Umbilical cord (tissue), 2 donors: ENCODE measurements around the gene ZFAND6. TPM values are rescaled to one million over a fixed set of nuclear protein-coding genes. Genes with fewer than 3 reads are reported as not detected.

Source experiments
- DNase-seq: peaks from one replicate; pipeline ENCODE4 v3.0.0-alpha.2; 2015; ENCODE audit warnings: low spot score
- total RNA-seq: library from RNA; depleted of rRNA; stranded (reverse); fragments of >200 nt; gene quantifications from one replicate; pipeline ENCODE4 v1.2.3, GENCODE V29; 2014; ENCODE audit warnings: low replicate concordance; ENCODE audit not compliant: insufficient read depth

Gene ZFAND6
- total RNA-seq, 1 donor from 2014 or later, result 180 TPM

DNA sequence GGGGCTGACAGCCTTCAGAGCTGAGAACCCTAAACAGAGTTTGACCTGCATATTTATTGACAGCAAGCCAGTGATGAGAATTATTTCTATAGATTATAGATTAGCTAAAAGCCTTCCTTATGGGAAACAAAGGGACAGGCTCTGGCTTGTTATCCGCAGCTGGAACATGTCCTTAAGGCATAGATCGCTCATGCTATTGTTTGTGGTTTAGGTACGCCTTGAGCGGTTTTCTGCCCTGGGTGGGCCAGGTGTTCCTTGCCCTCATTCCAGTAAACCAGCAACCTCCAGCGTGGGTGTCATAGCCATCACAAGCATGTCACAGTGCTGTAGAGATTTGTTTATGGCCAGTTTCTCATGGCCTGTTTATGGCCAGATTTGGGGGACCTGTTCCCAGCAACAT is 83.2 kb downstream of the ZFAND6 start:
- no peak for DNase-seq

DNA sequence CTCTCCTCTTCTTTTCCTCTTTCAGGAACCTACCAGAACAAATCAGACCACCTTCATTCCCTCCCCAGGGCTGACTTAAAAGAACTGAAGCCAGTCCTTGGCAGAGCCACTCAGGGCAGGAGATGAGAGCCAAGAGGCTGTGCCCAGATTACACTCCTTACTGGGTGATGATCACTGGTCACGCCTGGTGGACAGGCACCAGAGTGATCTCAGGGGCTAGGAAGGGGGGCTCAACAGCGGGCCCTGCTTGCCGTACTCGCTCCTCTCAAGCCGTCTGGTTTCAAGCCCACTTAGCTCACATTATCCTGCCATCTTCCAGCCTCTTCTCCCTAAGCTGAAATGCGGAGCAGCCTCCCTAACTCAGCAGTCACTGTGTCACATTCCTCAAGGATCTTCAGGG is 91.7 kb downstream of the ZFAND6 start:
- no peak for DNase-seq

DNA sequence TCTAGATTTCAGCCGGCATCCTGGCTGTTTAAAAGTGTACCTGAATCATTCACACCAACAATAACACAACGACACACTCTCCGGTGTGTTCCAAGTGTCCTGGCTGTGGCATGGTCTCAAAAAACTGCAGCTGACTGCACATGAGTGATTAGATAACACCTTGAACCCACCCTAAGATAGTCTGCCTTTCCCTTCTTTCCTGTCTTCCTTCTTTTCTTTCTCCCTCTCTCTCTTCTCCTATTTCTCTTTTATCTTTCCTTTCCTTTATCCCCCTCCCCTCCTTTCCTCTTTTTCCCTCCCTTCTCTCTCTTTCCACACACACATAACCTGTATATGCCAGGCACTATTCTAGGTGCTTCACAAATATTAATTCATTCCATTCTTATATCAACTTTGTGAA is 92.1 kb downstream of the ZFAND6 start:
- DNase-seq, result no peak

DNA sequence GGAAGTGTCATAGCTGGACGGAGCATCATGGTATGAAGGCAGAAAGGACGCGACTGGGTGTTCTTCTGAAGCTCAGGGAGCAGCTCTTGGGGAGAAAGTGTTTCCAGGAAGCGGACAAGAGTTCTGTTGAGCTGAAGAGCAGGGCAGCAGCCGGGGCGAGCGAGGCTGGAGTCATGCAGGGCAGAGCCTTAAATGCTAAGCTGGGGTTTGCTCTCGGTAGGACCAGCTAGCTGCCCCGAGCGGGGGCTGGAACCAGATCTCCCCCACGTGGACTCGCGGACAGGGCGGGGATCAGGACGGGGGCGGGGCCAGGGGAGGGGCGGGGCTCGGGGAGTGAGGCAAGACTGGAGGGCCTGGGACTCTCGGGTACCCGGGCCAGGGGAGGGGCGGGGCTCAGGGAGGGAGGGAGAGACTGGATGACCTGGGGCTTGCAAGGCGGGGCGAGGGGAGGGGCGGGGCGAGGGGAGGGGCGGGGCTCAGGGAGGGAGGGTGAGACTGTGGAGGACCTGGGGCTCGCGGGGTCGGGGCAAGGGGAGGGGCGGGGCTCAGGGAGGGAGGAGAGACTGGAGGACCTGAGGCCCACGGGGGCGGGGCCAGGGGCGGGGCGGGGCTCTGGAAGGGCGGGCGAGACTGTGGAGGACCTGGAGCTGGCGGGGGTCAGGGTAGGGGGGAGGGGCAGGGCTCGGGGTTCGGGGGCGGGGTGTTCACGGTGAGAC is 92.9 kb downstream of the ZFAND6 start:
- DNase-seq, result peak; percentile 97

DNA sequence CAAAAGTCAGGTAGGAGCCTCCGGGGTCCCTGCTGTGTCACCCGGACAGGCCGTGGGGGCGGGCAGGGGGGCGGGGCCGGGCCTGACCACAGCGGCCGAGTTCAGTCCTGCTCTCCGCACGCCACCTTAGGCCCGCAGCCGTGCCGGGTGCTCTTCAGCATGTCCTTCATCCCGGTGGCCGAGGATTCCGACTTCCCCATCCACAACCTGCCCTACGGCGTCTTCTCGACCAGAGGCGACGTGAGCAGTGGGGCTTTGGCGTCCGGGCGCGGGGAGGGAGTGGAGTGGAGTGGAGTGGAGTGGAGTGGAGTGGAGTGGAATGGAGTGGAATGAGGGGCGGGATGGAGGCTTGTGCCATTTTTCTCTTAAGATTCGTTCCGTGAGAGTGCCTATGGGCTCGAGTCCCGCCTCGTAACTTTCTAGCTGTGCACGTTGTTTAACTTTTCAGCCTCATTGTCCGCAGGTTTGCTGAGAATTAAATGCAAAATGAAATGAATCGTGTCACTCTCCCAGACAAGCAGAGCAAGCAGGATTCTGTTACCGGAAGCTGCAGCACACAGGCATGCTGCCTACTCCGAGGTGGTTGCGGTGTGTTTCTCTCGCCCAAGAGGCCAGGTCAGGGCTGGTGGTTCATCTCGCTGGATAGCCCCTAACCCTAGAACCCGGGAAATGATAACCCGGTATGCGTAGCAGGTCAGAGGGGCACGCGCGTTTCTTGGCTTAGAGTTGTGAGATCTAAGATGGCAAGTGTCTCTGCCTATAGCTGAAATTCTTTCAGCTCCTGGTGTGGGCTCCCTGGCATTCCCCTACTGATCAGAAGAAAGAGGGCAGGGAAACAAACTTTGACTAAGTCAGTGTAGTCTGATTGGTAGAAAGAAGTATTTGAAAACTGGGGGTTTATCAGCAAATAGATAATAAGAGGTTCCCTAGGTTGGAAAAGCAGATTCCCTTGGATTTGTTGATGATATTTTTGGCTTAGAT is 93.7 kb downstream of the ZFAND6 start, which contains the start of gene FAH:
TSS of gene FAH (plus strand) at position 104 of the 981 bp plus-strand sequence. CDS start at position 160, 56 bp downstream.
- DNase-seq, result peak; percentile 70

DNA sequence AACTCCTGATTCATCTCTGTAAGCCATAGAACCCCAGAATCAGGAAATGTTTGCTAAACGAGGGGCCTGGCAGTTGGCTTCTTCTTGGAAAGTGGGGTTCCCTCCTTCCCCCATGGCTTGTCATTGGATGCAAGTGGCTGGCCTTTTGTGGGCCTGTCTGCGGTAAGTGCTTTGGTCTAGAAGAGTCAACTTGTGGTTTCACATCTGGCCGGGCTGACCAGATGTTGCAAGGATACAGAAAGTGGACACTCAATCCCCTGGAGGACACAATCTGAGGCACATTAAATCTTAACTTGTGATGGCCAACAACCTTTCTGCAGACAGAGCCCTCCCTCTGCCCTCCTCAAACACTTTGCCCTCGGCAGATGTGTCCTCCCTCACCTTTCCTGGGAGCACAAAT is 94.4 kb downstream of the ZFAND6 start:
- no peak for DNase-seq

DNA sequence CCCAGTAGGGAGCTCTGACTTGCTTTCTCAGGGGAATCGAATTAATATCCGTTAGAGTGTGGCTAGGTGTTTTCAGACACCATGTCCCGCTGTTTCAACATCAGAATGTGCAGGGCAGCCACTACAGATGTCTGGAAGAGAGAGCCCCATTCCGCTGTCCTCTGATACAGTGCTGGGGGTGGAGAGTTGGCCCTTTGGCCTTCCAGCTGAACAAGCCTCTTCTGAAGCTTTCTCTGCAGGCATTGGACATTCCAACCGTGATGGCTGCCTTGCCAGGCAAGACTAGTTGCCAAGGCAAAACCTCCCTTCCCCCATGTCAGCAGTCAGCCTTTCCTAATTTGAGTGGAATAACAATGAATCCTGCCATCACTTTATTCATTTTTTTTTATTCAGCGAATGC is 94.9 kb downstream of the ZFAND6 start:
- no peak for DNase-seq

DNA sequence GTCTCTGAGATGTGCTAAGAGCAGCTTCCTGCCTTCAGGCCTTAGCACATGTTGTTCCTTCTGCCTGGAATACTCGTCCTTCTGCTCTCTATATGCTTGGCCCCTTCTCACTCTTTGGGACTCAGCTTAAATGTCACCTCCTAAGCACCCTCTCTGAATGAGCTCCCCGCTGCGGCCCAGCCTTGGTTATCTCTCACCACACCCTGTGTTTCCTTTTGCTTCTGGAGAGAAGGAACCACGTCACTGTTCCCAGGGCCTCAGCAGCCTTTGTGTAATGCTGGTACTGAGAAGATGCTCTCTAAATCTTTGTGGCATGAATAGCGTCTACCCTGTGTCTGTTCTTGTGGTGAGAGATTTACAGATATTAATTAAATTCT is 95.5 kb downstream of the ZFAND6 start:
- no peak for DNase-seq

DNA sequence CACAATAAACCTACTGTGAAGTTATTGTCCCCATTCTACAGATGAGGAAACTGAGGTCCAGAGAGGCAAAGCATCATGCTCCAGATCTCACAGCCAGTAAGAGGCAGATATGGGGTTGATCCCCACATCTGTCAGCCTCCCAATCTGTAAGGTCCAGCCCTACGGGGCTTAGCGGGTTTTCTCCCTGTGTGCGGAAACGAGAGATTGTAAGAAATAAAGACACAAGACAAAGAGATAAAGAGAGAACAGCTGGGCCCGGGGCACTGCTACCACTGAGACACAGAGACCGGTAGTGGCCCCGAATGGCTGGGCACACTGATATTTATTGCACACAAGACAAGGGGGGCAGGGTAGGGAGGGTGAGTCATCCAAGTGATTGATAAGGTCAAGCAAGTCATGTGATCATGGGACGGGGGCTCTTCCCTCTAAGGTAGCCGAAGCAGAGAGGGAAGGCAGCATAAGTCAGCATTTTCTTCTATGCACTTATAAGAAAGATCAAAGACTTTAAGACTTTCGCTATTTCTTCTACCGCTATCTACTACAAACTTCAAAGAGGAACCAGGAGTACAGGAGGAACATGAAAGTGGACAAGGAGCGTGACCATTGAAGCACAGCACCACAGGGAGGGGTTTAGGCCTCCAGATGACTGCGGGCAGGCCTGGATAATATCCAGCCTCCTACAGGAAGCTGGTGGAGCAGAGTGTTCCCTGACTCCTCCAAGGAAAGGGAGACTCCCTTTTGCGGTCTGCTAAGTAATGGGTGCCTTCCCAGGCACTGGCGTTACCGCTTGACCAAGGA is 96.1 kb downstream of the ZFAND6 start:
- peak; percentile 50 for DNase-seq

DNA sequence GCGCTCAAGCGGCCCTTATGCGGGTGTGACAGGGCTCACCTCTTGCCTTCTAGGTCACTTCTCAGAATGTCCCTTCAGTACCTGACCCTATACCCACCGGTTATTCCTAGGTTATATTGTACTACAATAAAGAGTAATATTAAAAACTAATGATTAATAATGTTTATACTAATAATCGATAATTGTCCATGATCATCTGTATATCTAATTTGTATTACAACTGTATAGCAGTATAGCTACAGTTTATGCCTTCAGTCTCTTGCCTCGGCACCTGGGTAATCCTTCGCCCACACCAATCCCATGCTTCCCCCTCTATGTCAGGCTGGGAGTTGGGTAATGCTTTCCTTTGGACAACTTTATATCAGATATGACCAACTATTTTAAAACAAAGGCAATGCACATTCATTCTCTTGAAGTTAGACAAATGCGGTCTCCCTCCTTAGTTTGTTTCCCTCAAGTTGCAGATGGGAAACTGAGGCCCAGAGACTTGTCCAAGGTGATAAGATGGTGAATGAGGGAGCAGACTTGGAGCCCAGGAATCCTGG is 96.8 kb downstream of the ZFAND6 start:
- no peak for DNase-seq

DNA sequence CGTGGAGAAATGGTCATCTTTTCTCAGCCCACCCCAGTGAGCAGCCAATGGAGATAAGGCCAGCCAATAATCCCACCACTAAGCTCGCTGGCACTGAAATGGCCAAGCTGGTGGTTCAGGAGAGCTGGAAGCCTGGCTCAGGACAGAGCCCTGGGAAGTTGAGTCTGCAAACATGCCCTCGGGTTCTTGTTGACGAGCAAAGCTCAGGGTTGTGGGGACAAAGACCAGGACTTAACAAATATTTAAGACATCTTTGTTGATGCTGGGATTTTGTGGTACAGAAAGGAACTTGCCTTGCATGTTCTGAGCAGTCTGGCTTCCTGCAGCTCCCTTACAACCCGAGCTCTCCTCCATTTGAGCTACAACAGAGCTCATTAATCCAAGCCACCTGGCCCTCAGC is 97.7 kb downstream of the ZFAND6 start:
- no peak for DNase-seq

DNA sequence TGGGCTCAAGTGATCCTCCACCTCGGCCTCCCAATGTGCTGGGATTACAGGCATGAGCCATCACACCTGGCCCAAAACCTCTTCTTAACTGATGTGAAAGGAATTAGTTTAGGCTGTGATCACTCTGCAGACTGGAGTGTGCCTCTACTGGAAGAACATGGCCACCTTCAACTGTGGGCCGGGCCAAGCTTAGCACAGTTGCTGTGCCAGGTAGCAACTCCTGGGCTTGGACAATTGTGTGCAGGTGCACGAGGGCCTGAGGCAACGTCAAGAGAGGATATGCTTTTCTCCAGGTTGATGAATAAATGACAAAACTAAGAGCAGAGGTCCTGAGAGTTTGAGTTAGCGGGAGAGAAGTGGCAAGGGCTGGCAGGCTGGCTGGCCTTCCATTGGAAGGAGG is 99.8 kb downstream of the ZFAND6 start:
- no peak for DNase-seq

DNA sequence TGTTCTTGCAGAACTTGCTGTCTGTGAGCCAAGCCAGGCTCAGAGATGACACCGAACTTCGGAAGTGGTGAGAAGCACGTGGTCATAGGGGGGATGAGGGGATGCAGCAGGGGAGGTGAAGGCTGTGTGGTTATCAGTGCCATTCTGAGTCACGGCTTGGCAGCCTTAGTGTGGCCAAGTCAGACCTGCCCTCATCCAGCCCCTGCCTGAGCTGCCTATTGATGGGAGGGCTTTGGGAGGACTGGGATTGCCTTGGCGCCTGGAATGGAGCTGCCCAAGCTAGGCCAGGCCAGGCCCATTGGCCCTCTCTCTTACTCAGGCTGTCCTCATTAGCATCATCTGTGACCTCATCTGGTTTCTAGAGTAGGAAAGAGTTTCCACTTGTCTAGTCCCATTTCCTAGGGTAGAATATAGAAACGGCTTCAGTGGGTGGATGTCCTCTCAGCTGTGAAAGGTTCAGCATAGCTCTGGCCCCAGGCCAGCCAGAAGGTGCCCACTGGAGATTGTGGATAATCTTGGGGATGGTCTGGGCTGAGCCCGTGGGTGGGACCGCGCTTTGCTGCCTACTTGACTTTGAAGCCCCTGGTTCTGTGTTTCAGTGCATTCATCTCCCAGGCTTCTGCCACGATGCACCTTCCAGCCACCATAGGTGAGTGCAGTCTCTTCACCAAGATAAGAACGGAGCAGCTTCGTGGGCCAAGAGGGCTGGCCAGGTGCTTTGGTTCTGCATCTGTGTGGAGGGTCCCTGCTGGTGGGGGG is 100.5 kb downstream of the ZFAND6 start:
- DNase-seq, result no peak

DNA sequence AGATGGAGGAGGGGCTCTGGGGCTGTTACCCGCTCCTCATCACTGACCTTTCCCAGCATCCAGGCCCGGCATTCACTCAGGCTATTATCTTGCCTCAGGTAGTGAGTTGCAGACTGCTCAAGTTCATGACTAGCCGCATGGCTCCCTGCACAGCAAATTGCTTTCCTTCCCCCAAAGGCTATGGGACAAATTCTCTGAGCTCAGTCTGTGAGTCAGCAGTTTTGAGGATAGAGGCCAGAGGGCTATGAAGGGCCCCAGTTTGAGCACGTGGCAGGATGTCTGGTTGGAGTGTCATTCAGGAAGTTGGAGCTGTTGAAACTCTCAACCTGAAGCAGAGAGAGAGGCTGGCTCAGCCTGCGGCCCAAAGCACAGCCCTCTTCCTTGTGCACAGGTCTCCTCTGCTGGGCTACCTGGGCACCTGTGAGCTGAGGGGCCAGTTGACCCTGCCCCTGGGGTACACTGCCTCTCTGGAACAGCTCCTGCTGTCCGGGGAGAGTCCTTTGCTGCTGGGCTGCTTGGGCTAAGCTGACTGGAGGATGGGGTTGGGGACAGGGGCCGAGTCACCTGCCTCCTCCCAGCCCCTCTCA is 101.2 kb downstream of the ZFAND6 start:
- peak; percentile 77 for DNase-seq

DNA sequence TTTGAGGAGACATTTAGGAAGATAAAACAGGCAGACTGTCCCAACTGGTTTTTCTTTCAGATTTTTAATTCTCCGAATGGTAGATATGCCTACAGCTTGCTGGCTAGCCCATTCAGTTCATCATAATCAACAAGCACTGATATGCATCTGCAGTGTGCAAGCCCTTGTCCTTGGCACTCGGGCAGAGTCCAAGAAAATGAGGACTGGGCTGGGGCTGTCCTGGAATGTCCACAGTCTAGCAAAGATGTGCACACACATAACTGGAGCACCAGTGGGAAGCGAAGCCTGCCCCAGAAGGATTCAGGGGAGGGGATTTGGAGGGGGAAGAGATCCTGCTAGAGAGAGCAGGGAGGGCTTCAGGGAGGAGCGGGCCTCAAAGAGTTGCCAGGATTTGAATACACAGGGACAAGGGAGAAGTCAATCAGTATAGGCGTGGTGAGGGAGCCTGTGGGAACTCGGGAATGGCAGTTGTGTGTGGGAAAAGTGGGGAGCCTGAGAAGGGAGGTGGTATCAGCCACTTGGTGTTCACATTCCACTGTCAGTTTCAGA is 102.1 kb downstream of the ZFAND6 start:
- no peak for DNase-seq

DNA sequence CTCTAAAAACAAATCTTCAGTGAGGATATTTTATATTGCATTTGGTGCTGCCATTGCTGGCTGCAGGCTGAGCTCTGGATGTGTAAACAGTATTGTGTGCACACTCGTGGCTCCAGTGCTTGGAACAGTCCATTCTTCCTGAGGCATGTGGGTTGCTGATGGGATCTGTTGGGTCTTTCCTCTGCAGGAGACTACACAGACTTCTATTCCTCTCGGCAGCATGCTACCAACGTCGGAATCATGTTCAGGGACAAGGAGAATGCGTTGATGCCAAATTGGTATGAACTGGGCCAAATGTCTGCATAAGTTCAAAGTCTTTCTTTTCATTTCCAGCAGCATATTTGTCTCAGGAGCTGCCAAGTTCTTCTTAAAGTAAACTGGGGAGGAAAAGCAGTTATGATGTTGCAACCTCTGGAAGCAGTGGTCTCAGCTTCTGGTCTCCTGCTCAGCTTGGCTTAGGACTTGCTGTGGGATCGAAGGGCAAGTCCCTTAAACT is 102.6 kb downstream of the ZFAND6 start:
- DNase-seq, result peak; percentile 79

DNA sequence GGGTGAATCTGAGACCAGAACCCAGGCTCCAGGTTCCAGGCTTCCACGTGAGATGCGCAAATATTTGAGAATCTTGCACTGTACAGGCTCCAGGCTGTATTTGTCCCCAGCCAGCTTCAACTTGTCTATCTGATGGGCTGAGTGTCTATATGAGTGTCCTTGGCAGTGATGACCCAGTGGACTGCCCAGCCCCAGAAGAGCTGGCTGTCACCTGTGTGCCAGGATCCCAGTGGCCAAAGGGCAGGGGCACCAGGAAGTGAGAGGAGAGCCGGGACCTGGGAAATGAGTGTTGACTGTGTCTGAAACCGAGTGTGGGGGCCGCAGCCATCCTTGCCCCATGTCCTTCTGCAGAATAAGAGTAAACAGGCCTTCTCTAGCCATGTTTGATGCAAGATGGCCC is 103.7 kb downstream of the ZFAND6 start:
- DNase-seq, result no peak

DNA sequence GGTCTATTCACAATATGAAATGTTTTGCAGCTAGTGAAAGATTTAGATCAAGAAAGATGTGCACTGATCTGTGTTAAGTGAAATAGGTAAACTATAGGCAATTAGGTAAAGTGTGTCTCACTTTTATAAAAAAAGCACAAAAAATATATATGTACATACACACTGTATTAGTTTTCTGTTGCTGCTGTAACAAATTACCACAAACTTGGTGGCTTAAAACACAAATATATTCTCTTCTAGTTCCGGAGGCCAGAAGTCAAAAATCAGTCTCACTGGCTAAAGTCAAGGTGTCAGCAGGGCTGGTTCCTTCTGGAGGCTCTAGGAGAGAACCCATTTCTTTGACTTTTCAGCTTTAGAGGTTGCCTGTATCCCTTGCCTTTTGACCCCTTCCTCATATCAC is 104.4 kb downstream of the ZFAND6 start:
- DNase-seq, result no peak

DNA sequence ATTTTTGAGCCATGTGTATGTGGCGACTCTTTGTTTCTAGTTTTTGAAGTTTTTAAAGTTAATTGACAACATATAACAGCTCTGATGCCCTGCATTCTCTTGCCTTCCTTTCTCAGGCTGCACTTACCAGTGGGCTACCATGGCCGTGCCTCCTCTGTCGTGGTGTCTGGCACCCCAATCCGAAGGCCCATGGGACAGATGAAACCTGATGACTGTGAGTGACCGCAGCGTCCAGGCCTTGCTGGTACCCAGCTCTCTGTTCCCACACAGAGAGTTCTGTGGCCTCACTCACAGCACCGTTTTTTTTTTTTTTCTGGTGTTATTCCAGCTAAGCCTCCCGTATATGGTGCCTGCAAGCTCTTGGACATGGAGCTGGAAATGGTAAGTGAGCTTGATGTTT is 108.5 kb downstream of the ZFAND6 start:
- no peak for DNase-seq

DNA sequence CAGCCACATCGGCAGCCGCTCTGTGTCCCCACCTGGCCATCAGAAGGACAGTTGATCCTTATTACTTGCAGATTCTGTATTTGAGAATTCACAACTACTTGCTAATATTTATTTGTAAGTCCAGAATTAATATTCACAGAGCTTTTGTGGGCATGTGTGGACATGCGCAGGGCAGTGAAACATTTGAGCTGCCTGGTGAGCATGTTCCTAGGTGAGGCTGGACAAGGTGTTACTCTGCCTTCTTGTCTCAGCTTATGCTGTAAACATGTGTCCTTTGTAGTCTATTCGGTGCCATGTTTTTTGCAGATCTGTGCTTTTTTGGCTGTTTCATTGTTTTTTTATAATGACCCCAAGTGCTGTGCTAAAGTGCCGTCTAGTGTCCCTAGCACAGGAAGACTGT is 108.9 kb downstream of the ZFAND6 start:
- DNase-seq, result no peak
